GM10266 (cell line): ENCODE results near the gene SLC8A2.

Source experiments
- DNase-seq: peaks from one replicate; pipeline ENCODE4 v3.0.0; 2012; ENCODE audit errors: extremely low spot score
- TF ChIP-seq, protein P1 (sequence below): IDR thresholded peaks from 2 replicates; pipeline ENCODE4 v1.5.1; 2012; ENCODE audit warnings: mild to moderate bottlenecking, low read depth; ENCODE audit not compliant: control insufficient read depth, insufficient read depth; ENCODE audit errors: missing control alignments

SLC8A2 gene

DNA sequence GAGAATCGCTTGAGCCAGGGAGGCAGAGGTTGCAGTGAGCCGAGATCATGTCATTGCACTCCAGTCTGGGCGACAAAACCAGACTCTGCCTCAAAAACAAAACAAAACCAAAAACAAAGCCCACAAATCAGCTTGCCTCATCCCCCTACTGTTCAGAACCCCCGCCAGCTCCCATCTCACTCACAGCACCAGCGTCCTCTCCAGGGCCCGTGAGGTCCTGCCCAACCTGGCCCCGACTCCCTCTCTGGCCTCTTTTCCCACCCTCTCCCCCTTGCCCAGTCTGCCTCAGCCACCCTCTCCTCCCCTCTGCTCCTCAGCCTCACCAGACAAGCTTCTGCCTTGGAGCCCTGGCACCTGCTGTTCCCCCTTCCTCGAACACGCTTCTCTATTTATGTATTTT is 3.8 kb downstream of the SLC8A2 start:
- no peak for DNase-seq
- TF ChIP-seq, protein P1, sequence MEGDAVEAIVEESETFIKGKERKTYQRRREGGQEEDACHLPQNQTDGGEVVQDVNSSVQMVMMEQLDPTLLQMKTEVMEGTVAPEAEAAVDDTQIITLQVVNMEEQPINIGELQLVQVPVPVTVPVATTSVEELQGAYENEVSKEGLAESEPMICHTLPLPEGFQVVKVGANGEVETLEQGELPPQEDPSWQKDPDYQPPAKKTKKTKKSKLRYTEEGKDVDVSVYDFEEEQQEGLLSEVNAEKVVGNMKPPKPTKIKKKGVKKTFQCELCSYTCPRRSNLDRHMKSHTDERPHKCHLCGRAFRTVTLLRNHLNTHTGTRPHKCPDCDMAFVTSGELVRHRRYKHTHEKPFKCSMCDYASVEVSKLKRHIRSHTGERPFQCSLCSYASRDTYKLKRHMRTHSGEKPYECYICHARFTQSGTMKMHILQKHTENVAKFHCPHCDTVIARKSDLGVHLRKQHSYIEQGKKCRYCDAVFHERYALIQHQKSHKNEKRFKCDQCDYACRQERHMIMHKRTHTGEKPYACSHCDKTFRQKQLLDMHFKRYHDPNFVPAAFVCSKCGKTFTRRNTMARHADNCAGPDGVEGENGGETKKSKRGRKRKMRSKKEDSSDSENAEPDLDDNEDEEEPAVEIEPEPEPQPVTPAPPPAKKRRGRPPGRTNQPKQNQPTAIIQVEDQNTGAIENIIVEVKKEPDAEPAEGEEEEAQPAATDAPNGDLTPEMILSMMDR: no peak

DNA sequence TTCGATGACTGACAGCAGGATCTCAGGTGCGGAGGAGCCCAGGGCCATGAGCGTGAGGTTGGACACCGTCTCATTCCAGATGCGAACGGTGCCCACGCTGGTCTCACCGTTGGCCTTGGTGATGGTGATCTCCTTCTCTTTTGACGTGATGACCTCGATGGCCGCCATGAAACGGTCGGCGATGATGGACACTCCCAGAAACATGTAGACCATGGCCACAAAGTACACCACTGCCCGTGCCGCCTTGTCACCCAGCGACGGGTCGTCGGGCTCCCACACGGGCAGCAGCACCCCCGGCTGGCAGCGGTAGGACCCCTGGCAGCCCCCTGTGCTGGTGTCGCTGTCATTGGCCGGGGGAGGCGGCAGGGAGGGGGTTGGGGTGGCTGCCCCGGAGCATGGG is 5.7 kb downstream of the SLC8A2 start:
- TF ChIP-seq, protein P1: no peak
- no peak for DNase-seq

DNA sequence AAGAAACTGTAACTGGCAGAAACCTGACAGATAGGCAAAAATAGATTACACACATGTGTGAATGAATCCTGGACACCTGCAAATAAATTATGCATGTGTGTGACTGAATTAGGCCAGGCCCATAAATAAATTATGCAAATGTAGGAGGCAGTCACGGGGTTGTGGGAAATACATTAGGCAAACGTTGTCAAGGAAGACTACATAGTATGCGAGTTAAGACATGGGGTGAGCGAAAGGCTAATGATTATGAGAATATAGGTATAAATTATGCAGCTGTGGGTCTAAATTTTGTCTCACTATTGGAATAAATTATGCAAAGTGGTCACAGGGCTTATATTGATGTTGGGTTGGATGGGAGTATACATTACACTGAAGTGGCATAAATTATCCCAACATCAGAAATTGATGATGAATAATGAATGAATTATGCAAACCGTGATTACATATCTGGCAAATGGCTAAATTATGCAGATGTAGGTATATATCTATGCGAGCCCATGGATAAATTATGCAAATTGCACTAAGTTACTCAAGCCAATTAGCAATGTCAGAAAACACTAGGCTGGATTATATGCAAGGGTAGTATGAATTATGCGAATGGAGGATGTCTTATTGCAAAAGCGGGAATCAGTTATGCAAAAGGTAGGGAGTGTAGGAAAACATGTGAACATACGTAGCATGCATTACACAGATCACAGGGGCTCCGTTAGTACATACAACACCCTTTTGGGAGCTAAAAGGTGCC is 6.8 kb downstream of the SLC8A2 start:
- no peak for DNase-seq
- TF ChIP-seq, protein P1: no peak

DNA sequence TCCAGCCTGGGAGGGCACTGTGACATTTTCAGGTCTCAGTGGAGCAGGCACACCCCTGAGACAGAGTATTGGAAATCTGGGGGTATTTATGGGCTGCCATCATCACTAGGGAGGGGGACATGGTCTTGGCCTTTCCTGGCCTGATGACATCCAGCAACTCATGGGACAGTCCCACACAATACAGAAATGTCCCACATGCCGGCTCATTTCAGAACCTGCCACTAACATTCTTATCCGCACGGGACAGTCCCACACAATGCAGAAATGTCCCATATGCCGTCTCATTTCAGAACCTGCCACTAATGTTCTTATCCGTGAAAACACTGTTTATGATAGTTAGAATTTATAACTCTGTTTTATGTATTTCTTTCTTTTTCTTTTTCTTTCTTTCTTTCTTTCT is 9.8 kb downstream of the SLC8A2 start:
- TF ChIP-seq, protein P1: no peak
- no peak for DNase-seq

DNA sequence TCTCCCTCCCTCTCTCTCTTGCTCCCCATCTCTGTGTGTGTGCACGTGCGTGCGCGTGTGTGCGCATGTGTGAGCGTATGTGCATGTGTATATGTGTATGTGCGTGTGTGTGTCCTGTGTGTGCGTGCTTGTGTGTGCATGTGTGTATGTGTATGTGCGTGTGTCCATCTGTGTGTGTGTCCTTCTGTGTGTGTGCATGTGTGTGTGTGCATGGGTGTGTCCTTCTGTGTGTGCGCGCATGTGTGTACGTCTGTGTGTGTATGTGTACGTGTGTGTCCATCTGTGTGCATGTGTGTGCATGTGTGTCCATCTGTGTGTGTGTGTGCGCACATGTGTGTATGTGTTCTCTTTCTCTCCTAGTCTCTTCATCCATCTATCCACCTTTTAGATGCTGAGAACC is 12.2 kb downstream of the SLC8A2 start:
- TF ChIP-seq, protein P1: no peak
- DNase-seq: no peak

DNA sequence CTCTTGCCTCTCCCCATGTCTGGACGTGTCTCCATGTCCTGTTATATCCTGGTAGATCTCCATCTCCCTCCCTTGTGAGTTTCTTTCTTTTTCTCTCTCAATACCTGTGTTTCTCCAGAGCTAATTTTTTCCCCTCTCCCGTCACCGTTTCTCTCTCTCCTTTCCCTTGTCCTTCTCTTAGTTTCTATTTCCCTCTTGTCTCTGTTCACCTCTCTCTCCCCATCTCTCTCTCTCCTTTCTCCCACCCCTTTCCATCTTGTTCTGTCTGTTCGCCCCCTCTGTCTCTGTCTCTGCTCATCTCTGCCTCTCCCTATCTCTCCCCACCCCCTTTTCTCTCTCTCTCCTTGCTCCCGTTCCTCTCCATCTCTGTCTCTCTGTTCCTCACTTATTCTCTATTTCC is 13.0 kb downstream of the SLC8A2 start:
- no peak for DNase-seq
- TF ChIP-seq, protein P1: no peak

DNA sequence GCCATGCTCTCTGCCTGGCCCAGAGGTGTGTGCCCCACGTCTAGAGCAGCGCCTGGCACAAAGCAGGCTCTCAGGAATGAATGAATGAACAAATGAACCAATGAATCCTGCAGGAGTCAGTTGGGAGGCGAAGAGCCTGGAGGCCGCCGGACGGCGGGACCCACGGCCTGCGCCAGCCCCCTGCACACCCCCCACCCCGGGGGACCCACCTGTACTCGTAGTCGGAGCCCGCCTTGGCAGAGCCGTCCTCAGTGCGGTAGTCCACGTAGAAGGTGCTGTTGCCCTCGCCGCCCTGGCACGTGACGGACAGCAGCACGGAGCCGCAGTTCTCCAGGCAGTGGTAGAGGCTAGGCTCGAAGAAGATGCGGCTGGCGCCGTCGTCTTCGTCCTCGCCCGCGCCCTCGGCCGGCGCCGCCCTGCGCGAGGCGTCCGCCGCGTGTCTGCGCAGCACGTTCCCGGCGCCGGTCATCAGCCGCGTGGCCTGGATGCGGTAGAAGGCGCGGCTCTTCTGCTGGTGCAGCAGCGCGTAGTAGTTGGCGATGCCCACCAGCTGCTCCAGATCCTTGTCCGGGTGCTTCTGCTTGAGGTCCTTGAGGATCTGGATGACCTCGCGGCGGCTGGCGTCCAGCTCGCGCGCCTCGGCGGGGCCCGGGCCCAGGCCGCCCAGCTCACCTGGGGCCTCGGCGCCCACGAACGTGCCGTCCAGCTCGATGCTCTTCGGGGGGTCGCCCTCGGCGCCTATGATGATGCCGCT is 14.8 kb downstream of the SLC8A2 start:
- no peak for DNase-seq
- TF ChIP-seq, protein P1: no peak
